GM23248 (cell line): Measurements from ENCODE around the gene MAP1LC3B2. TPM values are rescaled to one million over a fixed set of nuclear protein-coding genes. Genes with fewer than 3 reads are reported as not detected.

Source experiments
- DNase-seq: peaks from one replicate; pipeline ENCODE4 v3.0.0-alpha.2; 2015
- H2AFZ ChIP-seq: fragments of 200-600 bp; sonication (generic); 2 replicates; pipeline ENCODE4 v1.6.1; 2016; ENCODE audit warnings: antibody characterized with exemption
- H3F3A ChIP-seq: fragments of 200-600 bp; sonication (generic); 2 replicates; pipeline ENCODE4 v1.6.1; 2016; ENCODE audit warnings: mild to moderate bottlenecking, antibody characterized with exemption, mixed run types; ENCODE audit not compliant: insufficient read depth
- H3K27ac ChIP-seq: fragments of 200-600 bp; sonication (generic); 2 replicates; pipeline ENCODE4 v1.5.1; 2016; ENCODE audit warnings: mild to moderate bottlenecking
- H3K27me3 ChIP-seq: fragments of 200-600 bp; sonication (generic); replicated peaks from 2 replicates; pipeline ENCODE4 v1.6.1; 2016; ENCODE audit warnings: mild to moderate bottlenecking; ENCODE audit not compliant: insufficient read depth
- H3K36me3 ChIP-seq: fragments of 200-600 bp; sonication (generic); 2 replicates; pipeline ENCODE4 v1.6.1; 2016; ENCODE audit warnings: low read depth, mild to moderate bottlenecking
- H3K4me1 ChIP-seq: fragments of 200-600 bp; sonication (generic); 2 replicates; pipeline ENCODE4 v1.6.1; 2016; ENCODE audit warnings: mild to moderate bottlenecking; ENCODE audit not compliant: insufficient read depth
- H3K4me2 ChIP-seq: fragments of 200-600 bp; sonication (generic); one replicate; pipeline ENCODE4 v1.6.1; 2016; ENCODE audit warnings: mild to moderate bottlenecking; ENCODE audit not compliant: unreplicated experiment
- H3K4me3 ChIP-seq: fragments of 200-600 bp; sonication (generic); 2 replicates; pipeline ENCODE4 v1.5.1; 2016; ENCODE audit warnings: mild to moderate bottlenecking
- H3K79me2 ChIP-seq: fragments of 200-600 bp; sonication (generic); 2 replicates; pipeline ENCODE4 v1.6.1; 2016; ENCODE audit warnings: mild to moderate bottlenecking; ENCODE audit not compliant: insufficient read depth
- H3K9ac ChIP-seq: fragments of 200-600 bp; sonication (generic); 2 replicates; pipeline ENCODE4 v1.6.1; 2016; ENCODE audit warnings: mild to moderate bottlenecking
- H3K9me2 ChIP-seq: fragments of 200-600 bp; sonication (generic); 2 replicates; pipeline ENCODE4 v1.6.1; 2016; ENCODE audit warnings: mixed run types, mild to moderate bottlenecking, moderate library complexity; ENCODE audit not compliant: insufficient read depth
- H3K9me3 ChIP-seq: fragments of 200-600 bp; sonication (generic); one replicate; pipeline ENCODE4 v1.6.1; 2017; ENCODE audit warnings: low read depth
- H4K20me1 ChIP-seq: fragments of 200-600 bp; sonication (generic); 2 replicates; pipeline ENCODE4 v1.6.0; 2016; ENCODE audit not compliant: insufficient read depth
- EZH2 ChIP-seq: fragments of 200-600 bp; sonication (generic); IDR thresholded peaks from 2 replicates; pipeline ENCODE4 v1.6.1; 2018; ENCODE audit warnings: antibody characterized with exemption, mild to moderate bottlenecking; ENCODE audit not compliant: insufficient read depth, poor library complexity, severe bottlenecking
- EZH2phosphoT487 ChIP-seq: fragments of 200-600 bp; sonication (generic); IDR thresholded peaks from 2 replicates; pipeline ENCODE4 v1.6.1; 2018; ENCODE audit warnings: antibody characterized with exemption, moderate library complexity, mild to moderate bottlenecking, low read depth; ENCODE audit not compliant: insufficient read depth
- WGBS, 2 experiments: methylation state at CpG; one replicate each; pipeline ENCODE4 v1.1.6; 2015 to 2017; ENCODE audit warnings: low lambda C conversion rate in 2 of 2, low coverage in 1 of 2; ENCODE audit errors: missing lambda C conversion rate in 2 of 2; 5-methylcytosine and 5-hydroxymethylcytosine counted together
- in situ Hi-C: fragments of 300-500 bp; cut with MboI; formaldehyde crosslinking; loops from 2 replicates; pipeline ENCODE4 v1.15.0; 2020
- polyA plus RNA-seq: library from polyadenylated mRNA; unstranded; fragments of >200 nt; fragmentation: Nextera tagmentation; extraction: Ambion mirVana; gene quantifications from 2 replicates; pipeline ENCODE4 v1.2.1, GENCODE V29; 2016
- total RNA-seq: library from RNA; depleted of rRNA; stranded (reverse); fragments of >200 nt; shearing (Covaris generic); gene quantifications from 2 replicates; pipeline ENCODE4 v1.2.3, GENCODE V29; 2014

MAP1LC3B2 gene
- total and polyA plus RNA-seq, 2 experiments from 2014 or later = 0.32 to 9.0 TPM

DNA sequence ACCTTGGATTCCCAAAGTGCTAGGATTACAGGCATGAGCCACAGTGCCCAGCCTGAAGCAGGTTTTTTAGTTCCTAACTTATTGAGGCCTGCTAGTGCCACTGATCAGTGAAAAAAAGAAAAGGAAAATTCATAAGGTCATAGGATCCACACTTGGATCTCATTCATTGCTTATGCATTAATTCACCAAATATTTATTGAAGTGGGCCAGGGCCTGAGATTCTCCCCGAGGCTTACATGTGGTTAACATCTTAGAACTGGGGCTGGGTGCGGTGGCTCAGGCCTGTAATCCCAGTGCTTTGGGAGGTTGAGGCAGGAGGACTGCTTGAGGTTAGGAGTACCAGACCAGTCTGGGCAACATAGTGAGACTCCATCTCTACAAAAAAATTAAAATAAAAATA is 29.5 kb upstream of the MAP1LC3B2 start:
- H3K4me3 ChIP-seq = no peak overlapping the region
- H3K27ac ChIP-seq = peak overlapping the region; percentile 68
- H3K36me3 ChIP-seq = no peaks in the 10 kb centered on the region
- no peaks in the 10 kb centered on the region for H4K20me1 ChIP-seq
- no peak for TF ChIP-seq EZH2phosphoT487
- H3K27me3 ChIP-seq = no peaks in the 10 kb centered on the region
- no peak for DNase-seq
- in situ Hi-C loops = no loop called here
- H3K4me1 ChIP-seq = peaks cover 47% of the 10 kb centered on the region
- no peak overlapping the region for H2AFZ ChIP-seq
- H3K4me2 ChIP-seq = peak overlapping the region; percentile 47
- H3F3A ChIP-seq = peaks cover 42% of the 10 kb centered on the region
- no peaks in the 10 kb centered on the region for H3K9me2 ChIP-seq
- H3K79me2 ChIP-seq = no peaks in the 10 kb centered on the region
- WGBS, 2 experiments = 57 to 60% methylated on average over 2 of the region's 2 CpGs
- H3K9ac ChIP-seq = no peak overlapping the region
- no peaks in the 10 kb centered on the region for H3K9me3 ChIP-seq

DNA sequence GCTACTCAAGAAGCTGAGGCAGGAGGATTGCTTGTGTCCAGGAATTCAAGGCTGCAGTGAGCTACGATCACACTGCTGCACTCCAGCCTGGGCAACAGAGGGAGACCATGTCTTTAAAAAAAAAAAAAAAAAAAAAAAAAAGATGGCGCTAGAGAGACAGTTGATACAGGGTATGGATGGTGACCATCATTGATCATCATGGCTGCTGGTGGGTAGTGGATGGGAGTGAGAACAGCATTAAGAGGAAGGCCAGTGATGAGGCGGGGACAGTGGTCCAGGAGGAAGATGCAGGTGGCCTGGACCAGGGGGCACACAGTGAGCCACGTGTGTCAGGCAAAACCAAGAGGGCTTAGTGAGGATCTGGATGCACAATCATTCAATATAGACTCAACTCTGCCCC is 26.8 kb upstream of the MAP1LC3B2 start:
- Histone ChIP-seq H4K20me1 (no peaks in the 10 kb centered on the region), H3K4me2 (no peak overlapping the region), H2AFZ (no peak overlapping the region), H3K9me3 (no peaks in the 10 kb centered on the region), H3K9ac (no peak overlapping the region), H3K79me2 (no peaks in the 10 kb centered on the region), H3F3A (peaks cover 22% of the 10 kb centered on the region), H3K4me1 (peaks cover 26% of the 10 kb centered on the region), H3K9me2 (no peaks in the 10 kb centered on the region), H3K36me3 (no peaks in the 10 kb centered on the region), H3K27ac (no peak overlapping the region), H3K4me3 (no peak overlapping the region), H3K27me3 (no peaks in the 10 kb centered on the region)
- TF ChIP-seq EZH2phosphoT487 (no peak), EZH2 (no peak)
- WGBS, 2 experiments = 56 to 71% methylated on average over 4 of the region's 4 CpGs
- in situ Hi-C loops = no loop called here
- no peak for DNase-seq

DNA sequence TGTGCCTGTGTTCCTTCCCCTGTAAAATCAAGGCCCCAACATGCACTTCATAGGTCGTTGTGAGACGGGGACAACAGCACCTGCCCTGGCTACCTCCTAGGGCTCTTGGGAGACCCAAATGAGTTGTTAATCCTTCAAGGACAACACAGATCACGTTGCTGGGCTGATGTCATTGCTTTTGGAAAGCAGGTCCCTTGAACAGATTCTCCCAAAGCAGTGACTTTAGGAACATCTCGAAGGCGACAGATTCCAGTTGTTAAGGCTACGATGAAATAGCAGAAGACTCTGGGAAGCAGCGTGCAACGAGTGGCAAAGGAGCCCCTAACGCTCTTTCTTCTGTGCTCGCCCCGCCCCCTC is 26.2 kb upstream of the MAP1LC3B2 start:
- WGBS, 2 experiments = 4 to 7% methylated on average over 11 of the region's 11 CpGs
- in situ Hi-C loops = no loop called here
- Histone ChIP-seq H2AFZ (peak overlapping the region; percentile 64; the same call in 1 of the 2 replicates), H3K27ac (no peak overlapping the region), H3K79me2 (no peaks in the 10 kb centered on the region), H3K27me3 (no peaks in the 10 kb centered on the region), H3K4me3 (peak overlapping the region; percentile 70), H3K9me2 (no peaks in the 10 kb centered on the region), H3F3A (peaks cover 17% of the 10 kb centered on the region), H3K4me1 (peaks cover 21% of the 10 kb centered on the region), H4K20me1 (no peaks in the 10 kb centered on the region), H3K9ac (no peak overlapping the region), H3K36me3 (no peaks in the 10 kb centered on the region), H3K9me3 (no peaks in the 10 kb centered on the region), H3K4me2 (peak overlapping the region; percentile 91)
- no peak for TF ChIP-seq EZH2
- TF ChIP-seq EZH2phosphoT487 = no peak
- no peak for DNase-seq

DNA sequence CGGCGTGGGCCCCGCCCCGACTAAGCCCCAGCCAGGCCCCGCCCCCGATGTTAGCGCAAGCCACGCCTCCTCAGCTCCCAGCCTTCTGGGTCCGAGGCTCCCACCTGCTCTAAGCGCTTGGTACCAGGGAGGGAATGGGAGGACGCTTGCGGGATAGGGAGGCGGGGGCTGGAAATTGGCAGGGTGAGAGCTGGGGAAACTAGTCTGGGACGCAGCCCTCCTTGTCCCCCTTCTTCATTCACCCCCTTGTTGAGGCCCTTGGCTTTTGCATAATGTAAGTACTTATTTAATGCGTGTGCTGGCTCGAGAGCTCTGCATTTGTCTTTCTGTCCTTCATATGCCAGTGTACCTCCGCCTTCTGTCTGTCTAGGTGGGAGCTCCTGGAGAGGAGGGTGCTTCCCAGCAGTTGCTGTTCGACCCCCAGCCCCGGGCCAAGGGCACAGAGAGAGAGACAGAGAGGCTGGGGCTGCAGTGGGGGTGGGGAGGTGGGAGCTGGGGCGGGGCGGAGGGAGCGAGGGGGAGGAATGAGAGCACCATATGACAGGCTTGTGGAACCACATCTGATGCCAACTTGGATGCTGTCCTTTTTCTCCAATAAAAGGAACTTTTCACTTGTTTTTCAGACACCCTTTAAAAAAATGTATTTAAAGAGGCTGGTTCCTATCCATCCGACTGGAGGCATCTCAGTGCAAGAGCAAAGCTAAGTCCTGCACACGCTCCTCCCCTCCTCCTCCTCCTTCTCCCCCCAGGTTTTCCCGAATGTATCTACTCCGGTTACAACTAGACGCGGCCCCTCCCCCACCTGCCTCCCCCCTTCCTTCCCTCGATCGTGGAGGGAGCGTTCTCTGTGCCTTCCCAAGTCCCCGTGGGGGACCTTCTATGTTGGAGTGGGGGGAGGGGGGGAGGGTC is 25.6 kb upstream of the MAP1LC3B2 start:
- H3K27ac ChIP-seq = no peak overlapping the region
- TF ChIP-seq EZH2 (no peak), EZH2phosphoT487 (no peak)

More for the DNA sequence above, 25.6 kb upstream of the MAP1LC3B2 start:
- WGBS, 2 experiments = 0 to 1% methylated on average over 26 to 30 of the region's 32 CpGs
- peak overlapping the region; percentile 91 for H3K4me2 ChIP-seq
- peaks cover 10% of the 10 kb centered on the region; the same call in 1 of the 2 replicates for H3F3A ChIP-seq
- peak overlapping the region; percentile 64 for H2AFZ ChIP-seq
- peak; percentile 78 for DNase-seq
- H3K36me3 ChIP-seq = no peaks in the 10 kb centered on the region
- H3K9me2 ChIP-seq = no peaks in the 10 kb centered on the region
- peak overlapping the region; percentile 70 for H3K4me3 ChIP-seq
- in situ Hi-C loops = no loop called here
- H3K4me1 ChIP-seq = peaks cover 14% of the 10 kb centered on the region
- no peaks in the 10 kb centered on the region for H3K27me3 ChIP-seq
- no peaks in the 10 kb centered on the region for H3K79me2 ChIP-seq
- H4K20me1 ChIP-seq = no peaks in the 10 kb centered on the region
- no peaks in the 10 kb centered on the region for H3K9me3 ChIP-seq
- peak overlapping the region; percentile 25 for H3K9ac ChIP-seq
